Large intestine (tissue), 3 donors: ENCODE data around the gene TBC1D5. TPM values are rescaled to one million over a fixed set of nuclear protein-coding genes. Genes with fewer than 3 reads are reported as not detected.

Experiments
- DNase-seq, 2 donors: peaks; one replicate each; pipeline versions ENCODE4 v3.0.0 to v3.0.0-alpha.2; 2013
- H3K27ac ChIP-seq: one replicate; pipeline ENCODE4 v1.5.1; 2013; ENCODE audit warnings: low read length
- H3K27me3 ChIP-seq: 2 replicates; pipeline ENCODE4 v1.6.1; 2013; ENCODE audit warnings: low read length; ENCODE audit not compliant: control insufficient read depth, insufficient read depth
- H3K36me3 ChIP-seq: 2 replicates; pipeline ENCODE4 v1.6.1; 2013; ENCODE audit warnings: low read length; ENCODE audit not compliant: control insufficient read depth, insufficient read depth
- H3K4me1 ChIP-seq: one replicate; pipeline ENCODE4 v1.6.1; 2013; ENCODE audit warnings: low read length; ENCODE audit not compliant: control insufficient read depth, insufficient read depth
- H3K4me3 ChIP-seq: one replicate; pipeline ENCODE4 v1.5.1; 2013; ENCODE audit warnings: low read length
- H3K9me3 ChIP-seq: one replicate; pipeline ENCODE4 v1.6.1; 2013; ENCODE audit warnings: mild to moderate bottlenecking, low read depth, low read length, moderate library complexity; ENCODE audit not compliant: control insufficient read depth
- WGBS: methylation state at CpG from one replicate; pipeline ENCODE4 v1.1.5; 2013; ENCODE audit warnings: low lambda C conversion rate; ENCODE audit not compliant: insufficient coverage; 5-methylcytosine and 5-hydroxymethylcytosine counted together
- polyA plus RNA-seq: library from polyadenylated mRNA; unstranded; fragments of 120-200 nt; gene quantifications from one replicate; pipeline ENCODE4 v1.2.1, GENCODE V29; 2013

The TBC1D5 gene
- polyA plus RNA-seq, 1 donor: 35.7 TPM

GRCh38 chr3:17258823-17259436, 483.5 kb downstream of the TBC1D5 start:
- Histone ChIP-seq H3K4me1 (no peaks in the 10 kb centered on the region), H3K27me3 (no peaks in the 10 kb centered on the region), H3K27ac (no peak overlapping the region), H3K36me3 (no peaks in the 10 kb centered on the region), H3K9me3 (no peaks in the 10 kb centered on the region), H3K4me3 (no peak overlapping the region)
- DNase-seq: peak in 1 of 2 donors; percentile 17
- 25% methylated on average over 2 of the region's 3 CpGs for WGBS

- H3K27ac ChIP-seq: no peak overlapping the region
- H3K4me3 ChIP-seq: no peak overlapping the region
- no peaks in the 10 kb centered on the region for H3K36me3 ChIP-seq
- no peaks in the 10 kb centered on the region for H3K27me3 ChIP-seq
- no peak for DNase-seq
- H3K4me1 ChIP-seq: no peaks in the 10 kb centered on the region
- no peaks in the 10 kb centered on the region for H3K9me3 ChIP-seq
Measured at GRCh38 chr3:17257269-17257668, 485.2 kb downstream of the TBC1D5 start.

- Histone ChIP-seq H3K27me3 (no peaks in the 10 kb centered on the region), H3K9me3 (no peaks in the 10 kb centered on the region), H3K4me1 (no peaks in the 10 kb centered on the region), H3K27ac (no peak overlapping the region), H3K4me3 (no peak overlapping the region), H3K36me3 (no peaks in the 10 kb centered on the region)
- WGBS: 100% methylated on average over 1 of the region's 1 CpG
- no peak for DNase-seq
Measured at GRCh38 chr3:17243621-17244020, 498.8 kb downstream of the TBC1D5 start.

- Histone ChIP-seq H3K27ac (no peak overlapping the region), H3K27me3 (no peaks in the 10 kb centered on the region), H3K4me1 (no peaks in the 10 kb centered on the region), H3K4me3 (no peak overlapping the region), H3K36me3 (peaks cover 3% of the 10 kb centered on the region), H3K9me3 (no peaks in the 10 kb centered on the region)
- DNase-seq: no peak
Measured at GRCh38 chr3:17239417-17239816, 503.0 kb downstream of the TBC1D5 start.

- Histone ChIP-seq H3K9me3 (no peaks in the 10 kb centered on the region), H3K36me3 (peaks cover 3% of the 10 kb centered on the region), H3K27me3 (no peaks in the 10 kb centered on the region), H3K27ac (no peak overlapping the region), H3K4me3 (no peak overlapping the region), H3K4me1 (no peaks in the 10 kb centered on the region)
- no peak for DNase-seq
Measured at GRCh38 chr3:17238023-17238422, 504.4 kb downstream of the TBC1D5 start.

- H3K27ac ChIP-seq: no peak overlapping the region
- no peaks in the 10 kb centered on the region for H3K9me3 ChIP-seq
- H3K27me3 ChIP-seq: no peaks in the 10 kb centered on the region
- H3K4me3 ChIP-seq: no peak overlapping the region
- H3K4me1 ChIP-seq: no peaks in the 10 kb centered on the region
- no peak for DNase-seq
- H3K36me3 ChIP-seq: peaks cover 3% of the 10 kb centered on the region
Measured at GRCh38 chr3:17235310-17235709, 507.1 kb downstream of the TBC1D5 start.

GRCh38 chr3:17234382-17234781, 508.0 kb downstream of the TBC1D5 start:
- no peak overlapping the region for H3K4me3 ChIP-seq

GRCh38 chr3:17233398-17233800, 509.0 kb downstream of the TBC1D5 start:
- Histone ChIP-seq H3K9me3 (no peaks in the 10 kb centered on the region), H3K27ac (no peak overlapping the region), H3K27me3 (no peaks in the 10 kb centered on the region), H3K36me3 (peaks cover 3% of the 10 kb centered on the region), H3K4me1 (no peaks in the 10 kb centered on the region), H3K4me3 (no peak overlapping the region)
- WGBS: no CpG with 5 or more reads among the region's 3 CpGs
- peak in 1 of 2 donors; percentile 20 for DNase-seq

More at GRCh38 chr3:17234382-17234781, 508.0 kb downstream of the TBC1D5 start:
- Histone ChIP-seq H3K9me3 (no peaks in the 10 kb centered on the region), H3K27me3 (no peaks in the 10 kb centered on the region), H3K4me1 (no peaks in the 10 kb centered on the region), H3K36me3 (peaks cover 3% of the 10 kb centered on the region), H3K27ac (no peak overlapping the region)
- no peak for DNase-seq

- Histone ChIP-seq H3K4me3 (no peak overlapping the region), H3K9me3 (no peaks in the 10 kb centered on the region), H3K4me1 (no peaks in the 10 kb centered on the region), H3K27ac (no peak overlapping the region), H3K27me3 (no peaks in the 10 kb centered on the region), H3K36me3 (no peaks in the 10 kb centered on the region)
- no peak for DNase-seq
Measured at GRCh38 chr3:17232442-17232841, 510.0 kb downstream of the TBC1D5 start.

- DNase-seq: no peak
- H3K4me1 ChIP-seq: no peaks in the 10 kb centered on the region
- no peak overlapping the region for H3K4me3 ChIP-seq
- 60% methylated on average over 1 of the region's 3 CpGs for WGBS
- no peaks in the 10 kb centered on the region for H3K27me3 ChIP-seq
- H3K9me3 ChIP-seq: no peaks in the 10 kb centered on the region
- H3K36me3 ChIP-seq: no peaks in the 10 kb centered on the region
- no peak overlapping the region for H3K27ac ChIP-seq
Measured at GRCh38 chr3:17231537-17232261, 510.7 kb downstream of the TBC1D5 start.

- no peak for DNase-seq
- WGBS: no CpG with 5 or more reads among the region's 2 CpGs
- no peaks in the 10 kb centered on the region for H3K36me3 ChIP-seq
- no peaks in the 10 kb centered on the region for H3K9me3 ChIP-seq
- no peaks in the 10 kb centered on the region for H3K27me3 ChIP-seq
- H3K27ac ChIP-seq: no peak overlapping the region
- no peak overlapping the region for H3K4me3 ChIP-seq
- H3K4me1 ChIP-seq: no peaks in the 10 kb centered on the region
Measured at GRCh38 chr3:17227472-17227871, 515.0 kb downstream of the TBC1D5 start.
